Right kidney (tissue), 1 donor: ENCODE results near the gene HEXA.

Source experiments
- DNase-seq: peaks from one replicate; pipeline ENCODE4 v3.0.0-alpha.2; 2016

Gene HEXA

DNA sequence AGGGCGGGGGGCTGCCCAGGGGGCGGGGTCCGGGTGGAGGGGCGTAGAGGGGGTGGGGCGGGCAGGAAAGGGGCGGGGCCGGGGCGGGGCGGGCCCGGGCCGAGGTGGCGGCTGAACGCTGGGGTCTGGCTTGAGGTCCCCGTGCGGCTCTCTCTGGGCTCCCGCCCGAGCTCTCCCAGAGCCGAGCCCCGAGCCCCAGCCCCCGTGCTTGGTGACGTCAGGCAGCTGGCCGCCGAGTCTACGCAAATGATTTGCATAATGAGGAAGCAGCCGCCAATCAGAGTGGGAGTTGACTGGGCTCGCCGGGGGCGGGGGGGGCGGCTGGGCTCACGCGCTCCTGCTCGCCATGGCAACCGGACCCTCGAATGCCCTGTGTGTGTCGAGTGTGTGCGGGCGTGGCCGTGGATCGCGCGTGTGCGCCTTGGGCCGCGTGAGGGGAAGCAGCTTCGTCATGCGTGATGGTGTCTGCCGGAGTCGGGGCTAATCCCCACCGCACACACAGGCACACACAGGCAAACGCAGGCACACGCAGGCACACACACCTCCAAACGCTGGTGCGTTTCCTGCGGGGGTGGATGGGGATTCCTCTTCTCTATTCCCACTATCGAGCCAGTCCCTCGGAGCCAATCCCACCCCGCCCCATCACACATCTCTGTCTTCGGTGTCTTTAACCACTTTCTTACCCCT is 55.7 kb downstream of the HEXA start, which contains the start of gene CELF6:
Gene CELF6, minus strand, starts transcription at position 173 of the 687 bp plus-strand sequence. CDS start 283 bp downstream, outside the sequence.
- DNase-seq: peak; percentile 80

DNA sequence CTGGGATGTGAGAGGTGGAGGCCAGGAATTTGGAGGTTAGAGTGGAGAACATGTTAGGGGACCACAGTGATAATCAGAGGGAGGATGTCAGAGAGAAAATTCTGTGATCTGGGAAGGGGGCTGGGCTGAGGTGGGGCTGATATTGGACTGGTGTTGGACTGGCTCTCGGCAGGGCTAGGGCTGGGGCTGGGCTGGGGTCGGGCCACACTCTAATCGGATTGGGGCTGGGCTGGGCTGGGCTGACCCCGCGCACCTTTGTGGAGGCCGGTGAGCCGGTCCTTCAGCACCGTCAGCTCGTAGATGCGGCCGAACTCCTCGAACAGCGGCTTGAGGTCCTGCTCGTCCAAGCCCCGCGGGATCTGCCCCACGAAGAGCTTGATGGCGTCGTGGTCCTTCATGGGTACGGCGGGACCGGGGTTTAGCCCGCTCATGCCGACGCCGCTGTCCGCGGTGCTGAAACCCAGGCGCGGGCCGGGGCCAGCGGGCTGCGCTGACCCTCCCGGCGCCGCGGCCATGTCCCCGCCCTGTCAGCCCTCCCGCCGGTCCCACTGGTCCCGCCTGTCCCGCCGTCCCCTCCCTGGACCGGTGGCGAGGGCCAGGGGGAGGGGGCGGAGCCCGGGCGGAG is 56.3 kb downstream of the HEXA start:
- peak; percentile 67 for DNase-seq

- DNase-seq: no peak
These were observed 57.3 kb downstream of the HEXA start for GRCh38 chr15:72318408-72318942.

DNA sequence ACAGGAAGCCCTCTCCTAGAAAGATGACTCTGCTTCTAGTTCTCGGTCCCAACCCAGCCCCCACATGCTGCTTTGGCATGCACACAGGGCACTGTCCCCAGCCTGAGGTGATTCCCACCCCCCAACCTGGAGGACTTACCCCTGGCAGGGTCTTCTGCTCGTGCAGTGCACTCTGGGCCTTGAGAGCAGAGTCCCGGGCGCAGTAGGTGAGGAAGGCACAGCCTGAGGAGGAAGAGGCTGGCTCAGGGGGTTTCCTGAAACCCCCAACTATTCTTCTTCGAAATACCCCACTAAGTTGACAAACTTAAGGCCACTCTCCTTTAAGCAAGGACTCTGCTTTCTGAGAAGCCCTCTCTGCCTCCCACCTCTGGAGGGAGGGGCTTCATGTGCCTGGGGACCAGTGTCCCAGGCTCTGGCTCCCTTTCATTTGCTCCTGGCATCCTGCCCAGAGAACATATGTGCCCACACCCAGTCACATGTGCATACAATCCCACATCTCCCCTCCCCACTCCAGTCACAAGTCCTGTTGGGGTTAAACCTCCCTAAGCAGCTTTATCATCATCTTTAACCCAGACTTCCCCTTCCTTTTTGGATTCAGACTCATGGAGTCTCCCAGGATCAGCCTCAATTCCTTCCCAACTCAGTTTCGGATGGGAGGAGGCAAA is 60.0 kb downstream of the HEXA start:
- DNase-seq: no peak

DNA sequence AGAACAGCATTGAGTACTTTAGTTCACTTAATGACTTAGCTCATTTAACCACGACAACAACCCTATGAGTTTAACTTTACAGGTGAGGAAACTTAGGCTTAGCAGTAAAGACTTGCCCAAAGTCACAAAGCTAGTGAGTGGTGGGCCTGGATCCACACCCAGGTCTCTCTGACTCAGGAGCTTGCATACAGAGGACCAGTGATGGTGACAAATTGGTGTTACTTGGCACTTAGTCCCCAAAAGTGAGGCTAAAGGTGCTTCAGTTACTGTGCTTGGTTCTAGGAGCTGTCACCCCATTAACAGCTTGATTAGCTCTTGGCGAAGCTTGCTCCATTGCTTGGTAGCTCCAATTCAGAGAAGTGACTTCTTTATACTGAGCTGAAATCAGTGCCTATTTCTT is 61.9 kb downstream of the HEXA start:
- no peak for DNase-seq

GRCh38 chr15:72313448-72313840 is 62.4 kb downstream of the HEXA start:
- DNase-seq: no peak

DNA sequence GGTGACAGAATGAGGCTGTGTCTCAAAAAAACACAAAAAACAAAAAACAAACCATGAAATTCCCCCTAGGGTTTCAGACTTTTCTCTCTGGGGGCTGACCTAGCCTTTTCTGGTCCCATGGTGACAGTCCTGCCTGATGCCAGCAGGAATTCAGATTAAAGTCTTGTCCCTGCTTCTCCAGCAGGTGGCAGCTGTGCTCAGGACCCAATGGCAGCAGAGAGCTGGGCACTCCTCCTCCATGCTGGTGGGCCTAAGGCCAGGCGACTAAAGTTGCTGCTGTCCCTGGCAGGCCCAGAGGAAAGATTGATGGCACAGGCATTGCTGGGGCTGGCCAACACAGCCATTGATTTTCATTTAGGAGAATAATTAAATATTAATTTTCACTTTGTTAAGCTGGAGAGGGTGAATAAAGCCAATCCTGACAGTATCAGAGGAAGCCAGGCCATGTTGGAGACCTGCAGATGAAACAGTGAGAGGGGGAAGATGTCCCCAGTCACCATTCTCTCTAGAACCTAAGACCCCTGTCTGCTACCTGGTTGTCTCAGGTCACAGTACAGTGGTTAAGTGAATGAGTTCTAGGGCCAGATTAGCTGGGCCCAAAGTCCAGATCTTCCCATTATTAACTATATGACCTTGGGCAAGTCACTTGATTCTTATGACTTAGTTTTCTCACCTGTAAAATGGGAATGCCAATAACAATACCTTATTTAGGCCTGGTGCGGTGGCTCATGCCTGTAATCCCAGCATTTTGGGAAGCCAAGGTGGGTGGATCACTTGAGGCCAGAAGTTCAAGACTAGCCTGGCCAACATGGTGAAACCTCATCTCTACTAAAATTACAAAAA is 63.0 kb downstream of the HEXA start:
- DNase-seq: peak; percentile 32

DNA sequence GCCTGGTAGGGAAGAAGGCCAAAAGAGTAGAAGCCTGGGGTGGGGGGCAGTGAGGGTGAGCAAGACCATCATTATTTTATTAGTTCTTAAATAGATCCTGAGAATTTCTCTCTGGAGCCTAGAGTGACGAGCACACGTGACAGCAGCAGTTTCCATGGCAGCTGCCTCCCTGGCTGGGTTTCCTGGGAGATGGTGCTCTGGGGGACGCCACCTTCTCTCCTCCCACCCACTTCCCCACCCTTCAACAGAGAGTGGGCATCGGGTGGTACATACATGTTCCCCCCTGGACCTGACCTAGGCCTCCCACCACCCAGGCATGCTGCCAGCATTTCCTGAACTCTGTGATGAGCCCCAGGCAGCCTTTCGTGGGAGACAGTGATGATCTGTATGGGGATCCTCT is 68.8 kb downstream of the HEXA start:
- DNase-seq: no peak

DNA sequence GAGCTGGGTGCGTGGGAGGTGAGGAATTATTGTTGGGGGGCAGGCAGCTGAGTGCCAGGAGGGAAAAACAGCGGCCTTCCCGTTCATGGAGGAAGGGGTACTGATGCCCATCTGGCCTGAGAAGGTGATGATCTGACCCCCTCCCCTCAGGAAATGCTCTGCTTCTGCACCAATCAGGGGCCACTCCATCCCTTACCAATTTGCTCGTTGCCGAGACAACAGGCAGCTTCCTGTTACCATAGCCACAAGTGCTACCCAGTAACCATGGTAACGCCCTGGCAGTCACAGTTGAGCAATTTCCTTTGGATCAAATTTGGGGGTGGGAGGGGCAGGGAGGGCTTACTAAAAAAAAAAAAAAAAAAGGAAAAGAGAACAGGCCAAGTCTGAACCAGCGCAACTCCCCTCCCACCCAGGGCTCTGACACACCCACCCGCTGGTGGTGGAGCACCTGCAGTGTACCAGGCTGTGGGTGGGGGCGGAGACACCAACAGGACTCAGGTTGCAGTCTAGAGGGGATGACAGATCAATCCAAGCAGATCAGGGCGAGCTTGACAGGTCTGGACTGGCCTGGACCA is 69.5 kb downstream of the HEXA start:
- DNase-seq: no peak

GRCh38 chr15:72304596-72304995 is 71.2 kb downstream of the HEXA start:
- DNase-seq: no peak

GRCh38 chr15:72302955-72303354 is 72.9 kb downstream of the HEXA start:
- DNase-seq: no peak
